ENCODE data around the gene ASPHD2. TPM values are rescaled to one million over a fixed set of nuclear protein-coding genes. Genes with fewer than 3 reads are reported as not detected.

The ASPHD2 gene
- total and polyA plus RNA-seq, 10 donors, result 2.1 to 8.0 (median 5.1) TPM

- no peak for DNase-seq
- no peak for TF ChIP-seq POLR2AphosphoS5 (IDR thresholded peaks at IDR 0.05)
- no peak for TF ChIP-seq CTCF (IDR thresholded peaks at IDR 0.05 in 8 of 11, conservative IDR thresholded peaks at IDR 0.05 in 3 of 11)
- no peak for TF ChIP-seq POLR2A (IDR thresholded peaks at IDR 0.05)
- H3K9me3 ChIP-seq, result no peaks in the 10 kb centered on the region
- H3K36me3 ChIP-seq, result peaks cover 0 to 43% (median 2%) of the 10 kb centered on the region in 6 donors
- peaks cover 0 to 4% (median 0%) of the 10 kb centered on the region in 6 donors for H3K4me1 ChIP-seq
- H3K4me3 ChIP-seq, result no peak overlapping the region
- intact Hi-C loops (cut with DNase I; ENCODE audit: low total_unique reads), result no loop called here
- H3K27me3 ChIP-seq (replicated peaks in 1 of 7), result no peaks in the 10 kb centered on the region
- no peak overlapping the region for H3K27ac ChIP-seq
- 92 to 97% (median 94%) methylated on average over 16 of the region's 16 CpGs for WGBS, 5 donors
These were observed 15.0 kb downstream of the ASPHD2 start for GRCh38 chr22:26443901-26444690.

- no peak overlapping the region for H3K4me3 ChIP-seq
- TF ChIP-seq POLR2A (IDR thresholded peaks at IDR 0.05) (no peak), POLR2AphosphoS5 (IDR thresholded peaks at IDR 0.05) (no peak), CTCF (IDR thresholded peaks at IDR 0.05 in 8 of 11, conservative IDR thresholded peaks at IDR 0.05 in 3 of 11) (no peak)
- peaks cover 0 to 4% (median 0%) of the 10 kb centered on the region in 6 donors for H3K4me1 ChIP-seq
- no peak for DNase-seq
- H3K9me3 ChIP-seq, result no peaks in the 10 kb centered on the region
- peaks cover 0 to 48% (median 2%) of the 10 kb centered on the region in 6 donors for H3K36me3 ChIP-seq
- H3K27ac ChIP-seq, result no peak overlapping the region
- WGBS, 5 donors, result 90 to 95% (median 94%) methylated on average over 8 of the region's 8 CpGs
- intact Hi-C loops (cut with DNase I; ENCODE audit: low total_unique reads), result no loop called here
- H3K27me3 ChIP-seq (replicated peaks in 1 of 7), result no peaks in the 10 kb centered on the region
These were observed 15.7 kb downstream of the ASPHD2 start for GRCh38 chr22:26444777-26445176.

- DNase-seq, result no peak
- Histone ChIP-seq H3K36me3 (peaks cover 0 to 57% (median 5%) of the 10 kb centered on the region in 6 donors), H3K27me3 (replicated peaks in 1 of 7) (no peaks in the 10 kb centered on the region), H3K4me3 (no peak overlapping the region), H3K27ac (no peak overlapping the region), H3K9me3 (no peaks in the 10 kb centered on the region), H3K4me1 (peaks cover 0 to 4% (median 0%) of the 10 kb centered on the region in 6 donors)
- WGBS, 5 donors, result 84 to 87% (median 87%) methylated on average over 15 of the region's 15 CpGs
- no peak for TF ChIP-seq POLR2A (IDR thresholded peaks at IDR 0.05)
- TF ChIP-seq POLR2AphosphoS5 (IDR thresholded peaks at IDR 0.05), result peak in 1 of 3 donors; percentile 21
- intact Hi-C loops (cut with DNase I; ENCODE audit: low total_unique reads), result no loop called here
These were observed 16.7 kb downstream of the ASPHD2 start for GRCh38 chr22:26445577-26446275.

GRCh38 chr22:26446808-26447515 lies 17.9 kb downstream of the ASPHD2 start:
- Histone ChIP-seq H3K9me3 (no peaks in the 10 kb centered on the region), H3K4me3 (no peak overlapping the region), H3K27ac (no peak overlapping the region), H3K36me3 (peaks cover 0 to 69% (median 15%) of the 10 kb centered on the region in 6 donors), H3K27me3 (replicated peaks in 1 of 7) (no peaks in the 10 kb centered on the region), H3K4me1 (peaks cover 0 to 4% (median 0%) of the 10 kb centered on the region in 6 donors)
- intact Hi-C loops (cut with DNase I; ENCODE audit: low total_unique reads), result no loop called here
- no peak for TF ChIP-seq CTCF (IDR thresholded peaks at IDR 0.05 in 8 of 11, conservative IDR thresholded peaks at IDR 0.05 in 3 of 11)
- no peak for TF ChIP-seq POLR2AphosphoS5 (IDR thresholded peaks at IDR 0.05)
- TF ChIP-seq POLR2A (IDR thresholded peaks at IDR 0.05), result no peak
- no peak for DNase-seq
- WGBS, 5 donors, result 87 to 89% (median 88%) methylated on average over 17 of the region's 17 CpGs
